ENCODE data around the gene GCLC. TPM values are rescaled to one million over a fixed set of nuclear protein-coding genes. Genes with fewer than 3 reads are reported as not detected.
A peak's percentile ranks its signal among the peaks of the same experiment; 100 is the strongest.
"Not testable (repeated sequence)": the region's sequence is repeated elsewhere in the genome, so short reads cannot be mapped to it uniquely, and the experiment has no call there.

The GCLC gene
- total and polyA plus RNA-seq, 10 donors, result 9.2 to 132 (median 60.4) TPM

DNA sequence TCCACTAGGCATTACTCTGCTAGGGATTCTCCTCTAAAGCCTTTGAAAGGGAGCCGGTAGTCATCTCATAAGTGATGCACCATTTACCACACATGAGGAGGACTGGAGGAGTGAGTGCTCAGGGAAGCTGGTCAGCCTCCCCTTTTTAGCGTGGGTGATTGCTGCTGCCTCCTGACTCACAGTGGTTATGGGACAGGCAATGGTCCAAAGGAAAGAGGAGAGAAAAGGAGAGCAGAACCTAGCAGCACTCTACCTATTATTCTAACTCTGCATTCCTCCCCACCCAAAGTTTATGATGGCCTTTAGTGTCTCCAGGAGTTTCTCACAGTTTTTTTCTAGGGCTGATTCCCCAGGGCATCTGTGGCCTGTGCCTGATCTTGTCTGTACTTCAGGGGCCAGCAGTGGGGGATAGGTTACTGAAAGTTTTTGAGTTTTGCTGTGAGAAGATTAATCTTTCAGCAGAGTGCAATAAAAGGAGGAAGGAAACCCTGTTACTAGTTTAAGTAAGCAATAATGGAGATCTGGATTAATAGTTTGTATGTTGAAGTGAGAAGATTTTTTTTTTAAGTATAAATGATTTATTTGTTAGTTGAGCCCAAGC lies 36.4 kb upstream of the GCLC start:
- no peak for DNase-seq
- peaks cover 0 to 12% (median 0%) of the 10 kb centered on the region in 6 donors for H3K4me1 ChIP-seq
- no peak overlapping the region for H3K4me3 ChIP-seq
- intact Hi-C loops (cut with DNase I; ENCODE audit: low total_unique reads), result no loop called here
- no peaks in the 10 kb centered on the region for H3K9me3 ChIP-seq
- no peaks in the 10 kb centered on the region for H3K36me3 ChIP-seq
- 69 to 85% (median 72%) methylated on average over 2 of the region's 2 CpGs for WGBS, 5 donors
- peak overlapping the region in 4 of 8 donors; percentile 31 to 68 (median 64) for H3K27ac ChIP-seq
- TF ChIP-seq, protein P1, sequence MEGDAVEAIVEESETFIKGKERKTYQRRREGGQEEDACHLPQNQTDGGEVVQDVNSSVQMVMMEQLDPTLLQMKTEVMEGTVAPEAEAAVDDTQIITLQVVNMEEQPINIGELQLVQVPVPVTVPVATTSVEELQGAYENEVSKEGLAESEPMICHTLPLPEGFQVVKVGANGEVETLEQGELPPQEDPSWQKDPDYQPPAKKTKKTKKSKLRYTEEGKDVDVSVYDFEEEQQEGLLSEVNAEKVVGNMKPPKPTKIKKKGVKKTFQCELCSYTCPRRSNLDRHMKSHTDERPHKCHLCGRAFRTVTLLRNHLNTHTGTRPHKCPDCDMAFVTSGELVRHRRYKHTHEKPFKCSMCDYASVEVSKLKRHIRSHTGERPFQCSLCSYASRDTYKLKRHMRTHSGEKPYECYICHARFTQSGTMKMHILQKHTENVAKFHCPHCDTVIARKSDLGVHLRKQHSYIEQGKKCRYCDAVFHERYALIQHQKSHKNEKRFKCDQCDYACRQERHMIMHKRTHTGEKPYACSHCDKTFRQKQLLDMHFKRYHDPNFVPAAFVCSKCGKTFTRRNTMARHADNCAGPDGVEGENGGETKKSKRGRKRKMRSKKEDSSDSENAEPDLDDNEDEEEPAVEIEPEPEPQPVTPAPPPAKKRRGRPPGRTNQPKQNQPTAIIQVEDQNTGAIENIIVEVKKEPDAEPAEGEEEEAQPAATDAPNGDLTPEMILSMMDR (IDR thresholded peaks at IDR 0.05 in 8 of 11, conservative IDR thresholded peaks at IDR 0.05 in 3 of 11), result no peak
- TF ChIP-seq POLR2AphosphoS5 (IDR thresholded peaks at IDR 0.05) (no peak), POLR2A (IDR thresholded peaks at IDR 0.05) (no peak)
- H3K27me3 ChIP-seq (replicated peaks in 1 of 7), result no peaks in the 10 kb centered on the region

DNA sequence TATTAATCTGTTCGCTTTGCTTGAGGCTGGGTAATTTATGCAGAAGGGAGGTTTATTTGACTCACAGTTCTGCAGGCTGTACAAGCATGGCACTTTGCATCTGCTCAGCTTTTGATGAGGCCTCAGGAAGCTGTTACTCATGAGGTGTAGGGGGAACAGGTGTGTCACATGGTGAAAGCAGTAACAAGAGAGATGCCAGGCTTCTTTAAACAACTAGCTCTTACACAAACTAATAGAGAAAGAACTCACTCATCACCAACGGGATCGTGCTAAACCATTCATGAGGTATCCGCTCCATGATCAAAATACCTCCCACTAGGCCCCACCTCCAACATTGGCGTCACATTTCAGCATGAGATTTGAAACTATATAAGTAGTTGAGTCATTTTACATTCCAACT lies 34.4 kb upstream of the GCLC start:
- intact Hi-C loops (cut with DNase I; ENCODE audit: low total_unique reads), result no loop called here

DNA sequence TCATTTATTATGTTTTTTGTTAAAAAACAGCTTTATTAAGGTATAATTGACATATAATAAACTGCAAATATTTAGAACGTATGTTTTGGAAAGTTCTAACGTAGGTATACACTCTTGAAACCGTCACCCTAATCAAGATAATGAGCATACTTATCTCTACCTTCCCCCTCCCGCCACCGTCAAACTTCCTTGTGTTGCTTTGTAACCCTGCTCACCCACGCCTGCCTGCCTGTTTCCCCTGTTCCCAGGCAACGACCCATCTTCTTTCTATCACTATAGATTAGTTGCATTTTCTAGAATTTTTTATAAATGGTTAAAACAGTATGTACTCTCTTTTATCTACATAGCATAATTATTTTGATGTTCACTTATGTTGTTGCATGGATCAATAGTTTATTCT lies 33.5 kb upstream of the GCLC start:
- Histone ChIP-seq H3K27ac (no peak overlapping the region), H3K36me3 (no peaks in the 10 kb centered on the region), H3K4me1 (peaks cover 0 to 12% (median 0%) of the 10 kb centered on the region in 6 donors), H3K4me3 (no peak overlapping the region), H3K9me3 (no peaks in the 10 kb centered on the region), H3K27me3 (replicated peaks in 1 of 7) (no peaks in the 10 kb centered on the region)
- intact Hi-C loops (cut with DNase I; ENCODE audit: low total_unique reads), result no loop called here
- TF ChIP-seq POLR2AphosphoS5 (IDR thresholded peaks at IDR 0.05), result no peak
- no peak for TF ChIP-seq POLR2A (IDR thresholded peaks at IDR 0.05)
- TF ChIP-seq, protein P1 (IDR thresholded peaks at IDR 0.05 in 8 of 11, conservative IDR thresholded peaks at IDR 0.05 in 3 of 11), result no peak
- 62 to 78% (median 66%) methylated on average over 7 of the region's 7 CpGs for WGBS, 5 donors
- no peak for DNase-seq

More for the DNA sequence above, 34.4 kb upstream of the GCLC start:
- H3K27ac ChIP-seq, result no peak overlapping the region
- H3K4me1 ChIP-seq, result peaks cover 0 to 12% (median 0%) of the 10 kb centered on the region in 6 donors
- H3K9me3 ChIP-seq, result no peaks in the 10 kb centered on the region
- no peaks in the 10 kb centered on the region for H3K27me3 ChIP-seq (replicated peaks in 1 of 7)
- 87 to 93% (median 88%) methylated on average over 5 of the region's 5 CpGs for WGBS, 5 donors
- no peaks in the 10 kb centered on the region for H3K36me3 ChIP-seq
- DNase-seq, result no peak
- TF ChIP-seq POLR2A (IDR thresholded peaks at IDR 0.05) (no peak), POLR2AphosphoS5 (IDR thresholded peaks at IDR 0.05) (no peak)
- TF ChIP-seq, protein P1 (IDR thresholded peaks at IDR 0.05 in 8 of 11, conservative IDR thresholded peaks at IDR 0.05 in 3 of 11), result no peak
- no peak overlapping the region for H3K4me3 ChIP-seq

DNA sequence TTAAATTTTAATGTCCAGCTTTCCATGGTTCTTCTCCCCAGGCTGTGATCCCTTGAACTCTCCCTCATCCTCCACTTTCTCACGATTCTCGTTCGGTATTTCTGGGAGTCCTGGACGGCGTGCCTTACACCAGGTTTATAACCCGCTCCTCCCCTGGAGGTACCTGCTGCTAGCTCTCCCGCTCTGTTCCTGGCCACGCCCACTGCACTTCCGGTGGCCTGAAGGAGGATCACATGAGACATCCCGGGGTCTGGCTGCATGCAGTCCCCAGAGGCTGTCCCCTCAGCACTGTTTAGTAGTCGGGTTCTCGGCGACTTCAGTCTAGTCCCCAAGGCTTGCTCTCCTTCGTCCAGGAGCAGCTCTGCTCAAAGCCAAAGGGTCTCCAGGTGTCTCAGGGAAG lies 28.4 kb upstream of the GCLC start:
- H3K4me3 ChIP-seq, result no peak overlapping the region
- TF ChIP-seq POLR2AphosphoS5 (IDR thresholded peaks at IDR 0.05) (no peak), POLR2A (IDR thresholded peaks at IDR 0.05) (no peak)
- TF ChIP-seq, protein P1 (IDR thresholded peaks at IDR 0.05 in 8 of 11, conservative IDR thresholded peaks at IDR 0.05 in 3 of 11), result no peak
- 79 to 82% (median 80%) methylated on average over 14 of the region's 14 CpGs for WGBS, 5 donors
- H3K36me3 ChIP-seq, result no peaks in the 10 kb centered on the region
- no peak for DNase-seq
- no peaks in the 10 kb centered on the region for H3K27me3 ChIP-seq (replicated peaks in 1 of 7)
- H3K9me3 ChIP-seq, result no peaks in the 10 kb centered on the region
- H3K4me1 ChIP-seq, result no peaks in the 10 kb centered on the region
- no peak overlapping the region for H3K27ac ChIP-seq
- intact Hi-C loops (cut with DNase I; ENCODE audit: low total_unique reads), result no loop called here

DNA sequence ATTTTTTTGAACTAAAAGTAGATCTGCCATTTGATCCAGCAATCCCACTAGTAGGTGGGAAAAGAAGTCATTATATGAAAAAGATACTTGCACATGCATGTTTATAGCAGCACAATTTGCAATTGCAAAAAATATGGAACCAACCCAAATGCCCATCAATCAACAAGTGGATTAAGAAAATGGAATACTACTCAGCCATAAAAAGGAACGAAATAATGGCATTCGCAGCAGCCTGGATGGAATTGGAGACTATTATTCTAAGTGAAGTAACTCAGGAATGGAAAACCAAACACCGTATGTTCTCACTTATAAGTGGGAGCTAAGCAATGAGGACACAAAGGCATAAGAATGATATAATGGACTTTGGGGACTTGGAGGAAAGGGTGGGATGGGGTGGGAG lies 27.5 kb upstream of the GCLC start:
- H3K27me3 ChIP-seq (replicated peaks in 1 of 7); H3K4me3 ChIP-seq; H3K36me3 ChIP-seq; DNase-seq; H3K4me1 ChIP-seq; intact Hi-C loops (cut with DNase I; ENCODE audit: low total_unique reads); H3K27ac ChIP-seq; H3K9me3 ChIP-seq: not testable (repeated sequence)
- WGBS, 5 donors, result 88 to 96% (median 92%) methylated on average over 3 of the region's 3 CpGs

All from spleen (tissue), 11 donors.